H1 (cell line): Measurements from ENCODE around the gene SMTNL2.

Experiments
- CBX5 ChIP-seq: fragments of 300-800, 300-1000 bp; sonication (generic); IDR thresholded peaks from 2 replicates; pipeline ENCODE4 v1.7.1; 2016; ENCODE audit warnings: antibody characterized with exemption, low read length, low read depth
- CEBPB ChIP-seq: IDR thresholded peaks from 2 replicates; pipeline ENCODE4 v1.6.1; 2012; ENCODE audit warnings: low read depth, low read length
- GABPA ChIP-seq: IDR thresholded peaks from 2 replicates; pipeline ENCODE4 v1.6.1; 2011; ENCODE audit warnings: mild to moderate bottlenecking, low read length, moderate library complexity, borderline replicate concordance; ENCODE audit not compliant: insufficient read depth
- GTF2F1 ChIP-seq: IDR thresholded peaks from 2 replicates; pipeline ENCODE4 v1.6.1; 2012; ENCODE audit warnings: low read depth, low read length, improper control_type of control experiment, borderline replicate concordance
- POLR2A ChIP-seq, 2 experiments: IDR thresholded peaks; 1 replicate in 1 of 2; 2 replicates in 1 of 2; pipeline ENCODE4 v1.6.1; 2011; ENCODE audit warnings: low read depth in 2 of 2, low read length in 2 of 2, mild to moderate bottlenecking in 2 of 2; ENCODE audit errors: control extremely low read depth in 1 of 2
- RAD21 ChIP-seq, 2 experiments: IDR thresholded peaks in 1 of 2; conservative IDR thresholded peaks in 1 of 2; 2 replicates each; pipeline ENCODE4 v1.6.1; 2011; ENCODE audit warnings: low read depth in 2 of 2, low read length in 2 of 2, improper control_type of control experiment in 1 of 2, inconsistent platforms in 1 of 2, mild to moderate bottlenecking in 1 of 2, moderate library complexity in 1 of 2
- RNF2 ChIP-seq: fragments of 200-900, 300-1000 bp; sonication (generic); IDR thresholded peaks from 2 replicates; pipeline ENCODE4 v1.7.1; 2016; ENCODE audit warnings: borderline replicate concordance, low read depth, mild to moderate bottlenecking, antibody characterized with exemption, low read length; ENCODE audit not compliant: poor library complexity, severe bottlenecking; ENCODE audit errors: missing control alignments
- SP1 ChIP-seq: IDR thresholded peaks from 2 replicates; pipeline ENCODE4 v1.6.1; 2011; ENCODE audit warnings: low read depth, low read length
- SP2 ChIP-seq: IDR thresholded peaks from 2 replicates; pipeline ENCODE4 v1.6.1; 2012; ENCODE audit warnings: mild to moderate bottlenecking, low read length, inconsistent platforms
- TEAD4 ChIP-seq: IDR thresholded peaks from 2 replicates; pipeline ENCODE4 v1.6.1; 2012; ENCODE audit warnings: low read depth, low read length, inconsistent platforms, mixed read lengths
- TF ChIP-seq, protein P1 (sequence below), 3 experiments: IDR thresholded peaks; 1 replicate in 2 of 3; 2 replicates in 1 of 3; pipeline versions ENCODE4 v1.5.1 to v1.6.1; 2011; ENCODE audit warnings: low read length in 3 of 3, mild to moderate bottlenecking in 3 of 3, inconsistent platforms in 2 of 3, low read depth in 1 of 3, moderate library complexity in 1 of 3; ENCODE audit not compliant: insufficient read depth in 1 of 3; ENCODE audit errors: control extremely low read depth in 1 of 3

DNA sequence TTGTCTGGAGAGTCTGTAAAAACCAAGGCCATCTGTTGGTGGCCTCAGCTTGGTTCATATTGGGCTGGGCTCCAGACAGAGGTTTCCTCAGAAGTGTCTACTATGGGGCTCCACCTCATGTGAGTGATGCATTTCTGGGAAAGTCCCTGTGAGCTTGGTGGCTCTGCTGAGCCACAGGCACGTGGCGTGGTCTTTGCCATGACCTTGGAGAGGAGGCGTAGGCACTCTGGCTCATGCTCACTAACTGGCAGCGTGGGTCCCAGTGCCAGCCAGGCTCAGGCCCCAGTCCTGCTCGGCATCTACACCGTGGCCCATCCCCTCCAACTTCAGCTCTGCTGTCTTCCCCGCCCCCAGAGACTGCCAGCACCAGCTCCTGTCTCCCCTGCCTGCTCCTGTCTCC lies 10.7 kb upstream of the SMTNL2 start:
- TF ChIP-seq RAD21 (IDR thresholded peaks at IDR 0.05 in 1 of 2, conservative IDR thresholded peaks at IDR 0.05 in 1 of 2; ENCODE audit: low read depth in 2 of 2, low read length in 2 of 2) (no peak), CBX5 (no peak), SP1 (no peak), POLR2A (IDR thresholded peaks at IDR 0.05; ENCODE audit: control extremely low read depth in 1 of 2, low read depth in 2 of 2, low read length in 2 of 2) (no peak), GTF2F1 (no peak), GABPA (no peak), CEBPB (no peak), SP2 (no peak), TEAD4 (no peak), RNF2 (no peak)
- TF ChIP-seq, protein P1, sequence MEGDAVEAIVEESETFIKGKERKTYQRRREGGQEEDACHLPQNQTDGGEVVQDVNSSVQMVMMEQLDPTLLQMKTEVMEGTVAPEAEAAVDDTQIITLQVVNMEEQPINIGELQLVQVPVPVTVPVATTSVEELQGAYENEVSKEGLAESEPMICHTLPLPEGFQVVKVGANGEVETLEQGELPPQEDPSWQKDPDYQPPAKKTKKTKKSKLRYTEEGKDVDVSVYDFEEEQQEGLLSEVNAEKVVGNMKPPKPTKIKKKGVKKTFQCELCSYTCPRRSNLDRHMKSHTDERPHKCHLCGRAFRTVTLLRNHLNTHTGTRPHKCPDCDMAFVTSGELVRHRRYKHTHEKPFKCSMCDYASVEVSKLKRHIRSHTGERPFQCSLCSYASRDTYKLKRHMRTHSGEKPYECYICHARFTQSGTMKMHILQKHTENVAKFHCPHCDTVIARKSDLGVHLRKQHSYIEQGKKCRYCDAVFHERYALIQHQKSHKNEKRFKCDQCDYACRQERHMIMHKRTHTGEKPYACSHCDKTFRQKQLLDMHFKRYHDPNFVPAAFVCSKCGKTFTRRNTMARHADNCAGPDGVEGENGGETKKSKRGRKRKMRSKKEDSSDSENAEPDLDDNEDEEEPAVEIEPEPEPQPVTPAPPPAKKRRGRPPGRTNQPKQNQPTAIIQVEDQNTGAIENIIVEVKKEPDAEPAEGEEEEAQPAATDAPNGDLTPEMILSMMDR (IDR thresholded peaks at IDR 0.05; ENCODE audit: control extremely low read depth in 1 of 3, insufficient read depth in 1 of 3, low read depth in 1 of 3, low read length in 3 of 3), result no peak
